ENCODE measurements around the gene EHD2.
"Not testable (repeated sequence)": the region's sequence is repeated elsewhere in the genome, so short reads cannot be mapped to it uniquely, and the experiment has no call there.

The EHD2 gene

GRCh38 chr19:47713046-47714021 is at the start of gene EHD2:
Gene EHD2 (plus strand): TSS chr19:47713422. CDS start chr19:47716613, 3,191 bp downstream.
- DNase-seq (ENCODE audit: low read depth in 2 of 2) = peak; percentile 39 to 44

GRCh38 chr19:47663435-47663910 is 49.7 kb upstream of the EHD2 start:
- DNase-seq (ENCODE audit: low read depth in 2 of 2) = no peak

- DNase-seq (ENCODE audit: low read depth in 2 of 2) = no peak
Measured at GRCh38 chr19:47663911-47664771, 49.1 kb upstream of the EHD2 start.

- not testable (repeated sequence) for DNase-seq (ENCODE audit: low read depth in 2 of 2)
Measured at GRCh38 chr19:47668556-47668955, 44.7 kb upstream of the EHD2 start.

GRCh38 chr19:47670736-47671135 is 42.5 kb upstream of the EHD2 start:
- no peak for DNase-seq (ENCODE audit: low read depth in 2 of 2)

GRCh38 chr19:47671499-47671898 is 41.7 kb upstream of the EHD2 start:
- no peak for DNase-seq (ENCODE audit: low read depth in 2 of 2)

- DNase-seq (ENCODE audit: low read depth in 2 of 2) = no peak
Measured at GRCh38 chr19:47673426-47673825, 39.8 kb upstream of the EHD2 start.

- DNase-seq (ENCODE audit: low read depth in 2 of 2) = no peak
Measured at GRCh38 chr19:47674548-47674947, 38.7 kb upstream of the EHD2 start.

- no peak for DNase-seq (ENCODE audit: low read depth in 2 of 2)
Measured at GRCh38 chr19:47675271-47675670, 38.0 kb upstream of the EHD2 start.

- no peak for DNase-seq (ENCODE audit: low read depth in 2 of 2)
Measured at GRCh38 chr19:47675859-47676258, 37.4 kb upstream of the EHD2 start.

GRCh38 chr19:47676811-47677210 is 36.4 kb upstream of the EHD2 start:
- no peak for DNase-seq (ENCODE audit: low read depth in 2 of 2)

- no peak for DNase-seq (ENCODE audit: low read depth in 2 of 2)
Measured at GRCh38 chr19:47679251-47679900, 33.8 kb upstream of the EHD2 start.

GRCh38 chr19:47679922-47680857 is 33.0 kb upstream of the EHD2 start:
- DNase-seq (ENCODE audit: low read depth in 2 of 2) = no peak

GRCh38 chr19:47680858-47681332 is 32.3 kb upstream of the EHD2 start:
- DNase-seq (ENCODE audit: low read depth in 2 of 2) = no peak

GRCh38 chr19:47681388-47681787 is 31.8 kb upstream of the EHD2 start:
- no peak for DNase-seq (ENCODE audit: low read depth in 2 of 2)

- no peak for DNase-seq (ENCODE audit: low read depth in 2 of 2)
Measured at GRCh38 chr19:47681936-47682335, 31.3 kb upstream of the EHD2 start.

- no peak for DNase-seq (ENCODE audit: low read depth in 2 of 2)
Measured at GRCh38 chr19:47682939-47683338, 30.3 kb upstream of the EHD2 start.

GRCh38 chr19:47686679-47687450 is 26.4 kb upstream of the EHD2 start:
- no peak for DNase-seq (ENCODE audit: low read depth in 2 of 2)

- DNase-seq (ENCODE audit: low read depth in 2 of 2) = no peak
Measured at GRCh38 chr19:47687906-47688305, 25.3 kb upstream of the EHD2 start.

- no peak for DNase-seq (ENCODE audit: low read depth in 2 of 2)
Measured at GRCh38 chr19:47691090-47691489, 22.1 kb upstream of the EHD2 start.

Measured in stimulated activated CD4-positive, alpha-beta T cell treated with anti-CD3 and anti-CD28 coated beads, Interleukin-4, amount 100 ng/mL, for 48 hours (primary cell).